MM.1S (cell line): ENCODE results near the gene CORO7.

Experiments used
- EZH2 ChIP-seq: fragments of 300-600 bp; sonication (generic); optimal IDR thresholded peaks from 2 replicates; pipeline ENCODE3; 2017; ENCODE audit warnings: low read depth, mild to moderate bottlenecking, antibody characterized with exemption, low read length, mixed read lengths
- EZH2phosphoT487 ChIP-seq: fragments of 300-600 bp; sonication (generic); IDR thresholded peaks from 2 replicates; pipeline ENCODE4 v1.6.1; 2018; ENCODE audit warnings: antibody characterized with exemption, low read length
- TF ChIP-seq, protein P1 (sequence below): fragments of 300-600 bp; sonication (generic); IDR thresholded peaks from 2 replicates; pipeline ENCODE4 v1.5.1; 2016; ENCODE audit warnings: antibody characterized with exemption, low read length, mixed read lengths

DNA sequence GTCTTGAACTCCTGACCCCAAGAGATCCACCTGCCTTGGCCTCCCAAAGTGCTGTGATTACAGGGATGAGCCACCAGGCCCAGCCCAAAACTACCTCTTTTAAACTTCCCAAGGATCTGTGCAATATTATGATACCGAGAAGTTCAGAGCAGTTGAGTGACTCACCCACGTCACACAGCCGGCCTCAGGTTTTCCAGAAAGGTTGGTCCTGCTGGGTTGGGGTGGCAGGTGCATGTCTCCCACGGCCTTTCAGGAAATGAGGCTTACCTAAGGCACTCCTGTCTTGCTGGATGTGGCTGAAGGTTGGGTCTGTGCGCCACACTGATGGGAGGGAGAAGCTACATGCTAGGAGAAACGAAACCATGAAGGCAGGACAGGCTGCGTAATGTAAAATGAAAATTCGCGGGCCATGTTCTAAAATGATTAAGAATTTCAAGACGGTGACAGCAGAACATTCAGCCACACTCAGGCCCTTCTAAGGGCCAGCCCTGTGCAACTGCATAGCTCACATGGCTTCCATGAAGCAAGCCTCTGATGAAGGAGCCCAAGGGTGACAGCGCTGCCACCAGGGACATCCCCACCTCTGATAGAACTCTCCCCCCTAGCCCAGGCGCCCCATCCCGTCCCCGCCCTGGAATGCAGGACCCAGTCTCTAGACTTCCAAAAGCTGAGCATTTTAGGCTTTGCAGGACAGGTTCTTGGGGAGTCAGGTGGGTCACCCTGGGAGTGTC, 107.1 kb downstream of the CORO7 start:
- TF ChIP-seq, protein P1, sequence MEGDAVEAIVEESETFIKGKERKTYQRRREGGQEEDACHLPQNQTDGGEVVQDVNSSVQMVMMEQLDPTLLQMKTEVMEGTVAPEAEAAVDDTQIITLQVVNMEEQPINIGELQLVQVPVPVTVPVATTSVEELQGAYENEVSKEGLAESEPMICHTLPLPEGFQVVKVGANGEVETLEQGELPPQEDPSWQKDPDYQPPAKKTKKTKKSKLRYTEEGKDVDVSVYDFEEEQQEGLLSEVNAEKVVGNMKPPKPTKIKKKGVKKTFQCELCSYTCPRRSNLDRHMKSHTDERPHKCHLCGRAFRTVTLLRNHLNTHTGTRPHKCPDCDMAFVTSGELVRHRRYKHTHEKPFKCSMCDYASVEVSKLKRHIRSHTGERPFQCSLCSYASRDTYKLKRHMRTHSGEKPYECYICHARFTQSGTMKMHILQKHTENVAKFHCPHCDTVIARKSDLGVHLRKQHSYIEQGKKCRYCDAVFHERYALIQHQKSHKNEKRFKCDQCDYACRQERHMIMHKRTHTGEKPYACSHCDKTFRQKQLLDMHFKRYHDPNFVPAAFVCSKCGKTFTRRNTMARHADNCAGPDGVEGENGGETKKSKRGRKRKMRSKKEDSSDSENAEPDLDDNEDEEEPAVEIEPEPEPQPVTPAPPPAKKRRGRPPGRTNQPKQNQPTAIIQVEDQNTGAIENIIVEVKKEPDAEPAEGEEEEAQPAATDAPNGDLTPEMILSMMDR = no peak
- no peak for TF ChIP-seq EZH2
- no peak for TF ChIP-seq EZH2phosphoT487
